Prostate gland (tissue), 2 donors: ENCODE data around the gene YTHDF1.

Source experiments
- CTCF ChIP-seq, 4 experiments: fragments of 200-600 bp in 2 of 4; fragments of 450-650 bp in 2 of 4; sonication (generic) in 2 of 4; IDR thresholded peaks; 1 replicate in 3 of 4; 2 replicates in 1 of 4; pipeline ENCODE4 v1.5.1; 2016 to 2019; ENCODE audit warnings: antibody characterized with exemption in 4 of 4, mild to moderate bottlenecking in 2 of 4, moderate library complexity in 2 of 4
- POLR2A ChIP-seq: fragments of 450-650 bp; IDR thresholded peaks from one replicate; pipeline ENCODE4 v1.6.1; 2016; ENCODE audit warnings: antibody characterized with exemption, mild to moderate bottlenecking
- POLR2AphosphoS5 ChIP-seq: sonication (generic); formaldehyde crosslinking; IDR thresholded peaks from one replicate; pipeline ENCODE4 v1.6.1; 2017; ENCODE audit warnings: antibody characterized with exemption

- no peak for TF ChIP-seq CTCF (IDR thresholded peaks at IDR 0.05)
- TF ChIP-seq POLR2A: no peak
- TF ChIP-seq POLR2AphosphoS5: no peak
Measured at GRCh38 chr20:63180569-63181185, 35.3 kb downstream of the YTHDF1 start.
